CD4-positive, alpha-beta memory T cell (primary cell): ENCODE results near the gene LEFTY1. TPM values are rescaled to one million over a fixed set of nuclear protein-coding genes. Genes with fewer than 3 reads are reported as not detected.

Experiments used
- CTCF ChIA-PET: fragments of 350-600 bp; sonication (Branson Sonifier 250); formaldehyde crosslinking; loops from one replicate; lab custom pipeline; 2021; ENCODE audit warnings: inconsistent platforms; ENCODE audit not compliant: partially characterized antibody; lab: Charles Lee
- POLR2A ChIA-PET: fragments of 350-600 bp; sonication (Branson Sonifier 250); formaldehyde crosslinking; loops from one replicate; lab custom pipeline; 2021; ENCODE audit not compliant: partially characterized antibody; lab: Charles Lee
- DNase-seq, 5 donors: peaks; one replicate each; pipeline versions ENCODE4 v3.0.0 to v3.0.0-alpha.2; 2020 to 2022; ENCODE audit warnings: mixed read lengths in 1 of 5
- H3K27ac ChIP-seq: one replicate; pipeline ENCODE4 v1.7.0; 2013; ENCODE audit warnings: low read depth, low read length
- H3K27me3 ChIP-seq: 2 replicates; pipeline ENCODE4 v1.7.0; 2013; ENCODE audit warnings: mild to moderate bottlenecking, low read length, moderate library complexity; ENCODE audit not compliant: insufficient read depth
- H3K36me3 ChIP-seq: 2 replicates; pipeline ENCODE4 v1.7.0; 2013; ENCODE audit warnings: mild to moderate bottlenecking, low read length, moderate library complexity; ENCODE audit not compliant: insufficient read depth
- H3K4me1 ChIP-seq: 2 replicates; pipeline ENCODE4 v1.7.0; 2013; ENCODE audit warnings: mild to moderate bottlenecking, low read length, moderate library complexity; ENCODE audit not compliant: insufficient read depth
- H3K4me3 ChIP-seq, 2 donors: one replicate each; pipeline ENCODE4 v1.7.0; 2013; ENCODE audit warnings: low read length in 2 of 2, mild to moderate bottlenecking in 1 of 2
- H3K9me3 ChIP-seq, 2 donors: one replicate each; pipeline ENCODE4 v1.7.0; 2013; ENCODE audit warnings: low read length in 2 of 2, control low read depth in 1 of 2; ENCODE audit not compliant: control insufficient read depth in 1 of 2
- H3K27ac Mint-ChIP-seq, 7 donors: one replicate each; pipeline ENCODE4 v1.8.0; 2020 to 2021; ENCODE audit warnings: mixed read lengths in 7 of 7, mild to moderate bottlenecking in 6 of 7, inconsistent platforms in 3 of 7, moderate library complexity in 3 of 7
- H3K27me3 Mint-ChIP-seq, 2 donors: one replicate each; pipeline ENCODE4 v1.8.0; 2020 to 2021; ENCODE audit warnings: mixed read lengths in 2 of 2
- H3K36me3 Mint-ChIP-seq, 2 donors: one replicate each; pipeline ENCODE4 v1.8.0; 2020 to 2021; ENCODE audit warnings: mixed read lengths in 2 of 2, inconsistent platforms in 1 of 2, mild to moderate bottlenecking in 1 of 2
- H3K4me1 Mint-ChIP-seq, 4 donors: one replicate each; pipeline ENCODE4 v1.8.0; 2020 to 2021; ENCODE audit warnings: mixed read lengths in 4 of 4, mild to moderate bottlenecking in 1 of 4
- H3K4me3 Mint-ChIP-seq, 8 donors: one replicate each; pipeline ENCODE4 v1.8.0; 2020 to 2021; ENCODE audit warnings: mixed read lengths in 8 of 8, mild to moderate bottlenecking in 7 of 8, moderate library complexity in 6 of 8, inconsistent platforms in 3 of 8
- H3K9me3 Mint-ChIP-seq, 8 donors: one replicate each; pipeline ENCODE4 v1.8.0; 2020 to 2021; ENCODE audit warnings: mixed read lengths in 8 of 8, mild to moderate bottlenecking in 5 of 8, inconsistent platforms in 3 of 8, moderate library complexity in 1 of 8
- intact Hi-C: fragments of 100-400 bp; cut with micrococcal nuclease; formaldehyde crosslinking; loops from one replicate; pipeline ENCODE4 v1.15.1; 2023
- polyA plus RNA-seq, 2 donors: library from polyadenylated mRNA; unstranded; fragments of 300-500 nt; fragmentation: Illumina TruSeq; gene quantifications; one replicate each; pipeline ENCODE4 v1.2.3, GENCODE V29; 2021
- total RNA-seq, 2 experiments: library from RNA; stranded (reverse); gene quantifications; one replicate each; pipeline ENCODE4 v1.2.3, GENCODE V29; 2021

Gene LEFTY1
- total and polyA plus RNA-seq, 4 experiments from 2014 or later: 0.55 to 0.75 TPM; not detected in 2

DNA sequence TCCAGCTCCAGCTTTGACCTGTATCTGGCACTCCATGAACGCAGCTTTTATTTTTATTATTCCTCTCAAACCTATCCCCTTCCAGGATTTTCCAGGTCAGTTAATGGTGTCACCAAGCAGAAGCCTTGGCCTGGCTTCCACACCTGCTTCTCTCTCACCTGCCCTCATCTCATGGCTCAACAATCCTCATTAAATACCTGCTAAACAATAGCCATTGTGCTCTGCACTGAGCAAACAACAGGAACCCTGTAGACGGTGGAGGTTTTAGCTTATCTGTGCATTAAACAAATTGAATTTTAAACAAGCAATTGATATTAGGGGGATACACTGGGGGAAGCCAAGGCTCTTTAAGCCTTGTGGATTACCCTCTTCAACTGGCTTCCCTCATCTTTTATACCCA, 19.8 kb upstream of the LEFTY1 start:
- ChIA-PET CTCF (interaction anchor here (1.2 to 18.0 kb wide), 5 partner anchors 9 to 130 kb away, joined by 3 to 294 read pairs (median 27); partner anchors contain the start of genes SRP9 and TMEM63A), POLR2A (interaction anchor here (1.2 to 22.5 kb wide), 5 partner anchors 11 to 131 kb away, joined by 4 to 730 read pairs (median 49); partner anchors contain the start of genes PYCR2, SRP9 and TMEM63A)
- no peak overlapping the region for H3K27ac ChIP-seq
- no peaks in the 10 kb centered on the region for H3K9me3 ChIP-seq
- Mint-ChIP-seq H3K4me1 (peaks cover 23 to 42% (median 33%) of the 10 kb centered on the region in 4 donors), H3K9me3 (no peaks in the 10 kb centered on the region), H3K27ac (peak overlapping the region in 3 of 7 donors; percentile 42 to 77 (median 55)), H3K4me3 (no peak overlapping the region), H3K36me3 (peaks cover 0 to 3% of the 10 kb centered on the region in 2 donors), H3K27me3 (no peaks in the 10 kb centered on the region)
- intact Hi-C loops: no loop called here
- no peak overlapping the region for H3K4me3 ChIP-seq
- peaks cover 28% of the 10 kb centered on the region for H3K4me1 ChIP-seq
- no peaks in the 10 kb centered on the region for H3K36me3 ChIP-seq
- H3K27me3 ChIP-seq: no peaks in the 10 kb centered on the region
- no peak for DNase-seq

DNA sequence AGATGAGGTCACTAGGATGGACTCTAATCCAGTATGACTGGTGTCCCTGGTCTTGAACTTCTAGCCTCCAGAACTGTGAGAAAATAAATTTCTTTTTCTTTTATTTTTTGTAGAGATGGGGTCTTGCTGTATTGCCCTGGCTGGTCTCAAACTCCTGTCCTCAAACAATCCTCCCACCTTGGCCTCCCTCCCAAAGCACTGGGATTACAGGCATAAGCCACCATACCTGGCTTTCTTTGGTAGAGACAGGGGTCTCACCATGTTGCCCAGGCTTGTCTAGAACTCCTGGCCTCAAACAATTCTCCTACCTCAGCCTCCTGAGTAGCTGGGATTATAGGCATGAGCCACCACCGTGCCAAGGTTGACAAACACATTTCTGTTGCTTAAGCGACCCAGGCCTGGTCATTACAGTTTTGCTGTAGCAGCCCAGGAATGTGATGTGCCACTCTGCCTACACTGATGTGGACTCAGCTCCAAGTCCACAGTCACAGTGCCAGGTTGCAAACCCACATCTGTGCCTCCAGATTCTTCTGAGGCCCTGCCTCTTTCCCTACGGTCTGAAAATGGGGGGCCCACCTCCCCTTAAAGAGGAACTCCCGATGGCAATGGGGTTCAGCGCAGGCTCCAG, 19.2 kb upstream of the LEFTY1 start:
- ChIA-PET CTCF (interaction anchor here (1.2 to 18.0 kb wide), 4 partner anchors 10 to 38 kb away, joined by 3 to 294 read pairs (median 24); partner anchors contain the start of gene TMEM63A), POLR2A (interaction anchor here (1.2 to 22.5 kb wide), 5 partner anchors 10 to 130 kb away, joined by 4 to 730 read pairs (median 49); partner anchors contain the start of genes PYCR2, SRP9 and TMEM63A)
- intact Hi-C loops: no loop called here
- no peak overlapping the region for H3K4me3 Mint-ChIP-seq
- no peak for DNase-seq
- no peak overlapping the region for H3K4me3 ChIP-seq
- H3K27me3 Mint-ChIP-seq: no peaks in the 10 kb centered on the region
- no peaks in the 10 kb centered on the region for H3K27me3 ChIP-seq
- H3K36me3 ChIP-seq: no peaks in the 10 kb centered on the region
- H3K36me3 Mint-ChIP-seq: peaks cover 0 to 3% of the 10 kb centered on the region in 2 donors
- H3K4me1 Mint-ChIP-seq: peaks cover 25 to 42% (median 34%) of the 10 kb centered on the region in 4 donors
- H3K27ac ChIP-seq: no peak overlapping the region
- peaks cover 0 to 2% (median 0%) of the 10 kb centered on the region in 8 donors for H3K9me3 Mint-ChIP-seq
- no peaks in the 10 kb centered on the region for H3K9me3 ChIP-seq
- H3K27ac Mint-ChIP-seq: peak overlapping the region in 3 of 7 donors; percentile 41 to 77 (median 67)
- H3K4me1 ChIP-seq: peaks cover 28% of the 10 kb centered on the region

DNA sequence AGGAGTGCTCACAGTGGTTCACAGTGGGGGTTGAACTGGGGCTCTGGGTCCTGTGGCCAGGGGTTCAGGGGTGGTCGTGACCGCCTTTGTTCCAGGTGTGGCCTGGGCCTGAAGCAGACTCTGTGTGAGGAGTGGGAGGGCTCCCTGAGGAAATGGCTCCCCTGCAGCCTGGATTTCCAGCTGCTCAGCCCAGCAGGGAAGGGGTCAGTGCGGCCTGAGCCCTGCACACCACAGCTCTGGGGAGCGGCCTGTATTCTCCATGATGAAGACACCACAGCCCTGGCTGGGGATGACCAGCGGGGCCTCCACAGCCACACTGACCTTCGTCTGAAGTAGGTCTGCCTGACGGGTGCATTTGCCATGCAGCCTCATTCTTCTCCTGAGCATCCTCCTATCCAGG, 18.4 kb upstream of the LEFTY1 start:
- ChIA-PET POLR2A (interaction anchor here (2.6 to 22.5 kb wide), 3 partner anchors 9 to 63 kb away, joined by 8 to 730 read pairs (median 85); partner anchors contain the start of gene TMEM63A), CTCF (interaction anchor here (5.5 to 18.0 kb wide), 2 partner anchors 9 to 26 kb away, joined by 43 to 294 read pairs; partner anchors contain the start of gene TMEM63A)
- DNase-seq: no peak
- H3K27ac Mint-ChIP-seq: peak overlapping the region in 2 of 7 donors; percentile 45 to 67
- no peak overlapping the region for H3K4me3 Mint-ChIP-seq
- peaks cover 0 to 2% (median 0%) of the 10 kb centered on the region in 8 donors for H3K9me3 Mint-ChIP-seq
- no peaks in the 10 kb centered on the region for H3K36me3 ChIP-seq
- peaks cover 29 to 37% (median 34%) of the 10 kb centered on the region in 4 donors for H3K4me1 Mint-ChIP-seq
- intact Hi-C loops: no loop called here
- no peak overlapping the region for H3K27ac ChIP-seq
- no peak overlapping the region for H3K4me3 ChIP-seq
- no peaks in the 10 kb centered on the region for H3K36me3 Mint-ChIP-seq
- H3K27me3 ChIP-seq: no peaks in the 10 kb centered on the region
- H3K9me3 ChIP-seq: no peaks in the 10 kb centered on the region
- H3K27me3 Mint-ChIP-seq: no peaks in the 10 kb centered on the region
- H3K4me1 ChIP-seq: peaks cover 28% of the 10 kb centered on the region

DNA sequence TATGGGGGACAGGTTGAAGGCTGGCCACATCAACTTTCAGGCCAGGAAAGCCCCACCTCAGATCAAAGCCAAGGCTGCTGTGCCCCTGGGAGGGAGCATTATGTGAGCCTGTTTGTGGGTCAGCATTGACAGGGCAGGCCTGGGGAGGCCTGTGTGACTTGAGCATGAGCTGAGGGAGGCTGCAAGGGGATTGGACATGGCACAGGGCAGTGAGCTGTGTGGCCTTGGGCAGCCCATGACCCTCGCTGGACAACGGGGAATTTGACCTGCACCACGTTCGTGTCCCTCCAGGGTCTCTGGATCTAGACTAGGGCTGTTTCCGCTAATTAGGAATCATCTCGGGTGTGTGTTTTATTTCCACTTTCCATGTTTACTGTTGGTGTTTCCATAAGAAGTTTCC, 17.5 kb upstream of the LEFTY1 start:
- ChIA-PET CTCF (interaction anchor here (0.6 to 18.0 kb wide), 2 partner anchors 25 to 104 kb away, joined by 4 to 294 read pairs; partner anchors contain the start of gene TMEM63A), POLR2A (interaction anchor here (2.0 to 22.5 kb wide), 3 partner anchors 9 to 128 kb away, joined by 9 to 730 read pairs (median 85); partner anchors contain the start of genes SRP9 and TMEM63A)
- Mint-ChIP-seq H3K9me3 (peaks cover 0 to 2% (median 0%) of the 10 kb centered on the region in 8 donors), H3K4me3 (no peak overlapping the region), H3K4me1 (peaks cover 26 to 32% (median 31%) of the 10 kb centered on the region in 4 donors), H3K27ac (peak overlapping the region in 3 of 7 donors; percentile 45 to 81 (median 46)), H3K27me3 (no peaks in the 10 kb centered on the region), H3K36me3 (no peaks in the 10 kb centered on the region)
- no peaks in the 10 kb centered on the region for H3K36me3 ChIP-seq
- no peaks in the 10 kb centered on the region for H3K9me3 ChIP-seq
- H3K4me3 ChIP-seq: no peak overlapping the region
- peaks cover 24% of the 10 kb centered on the region for H3K4me1 ChIP-seq
- no peaks in the 10 kb centered on the region for H3K27me3 ChIP-seq
- DNase-seq: no peak
- intact Hi-C loops: no loop called here
- no peak overlapping the region for H3K27ac ChIP-seq

DNA sequence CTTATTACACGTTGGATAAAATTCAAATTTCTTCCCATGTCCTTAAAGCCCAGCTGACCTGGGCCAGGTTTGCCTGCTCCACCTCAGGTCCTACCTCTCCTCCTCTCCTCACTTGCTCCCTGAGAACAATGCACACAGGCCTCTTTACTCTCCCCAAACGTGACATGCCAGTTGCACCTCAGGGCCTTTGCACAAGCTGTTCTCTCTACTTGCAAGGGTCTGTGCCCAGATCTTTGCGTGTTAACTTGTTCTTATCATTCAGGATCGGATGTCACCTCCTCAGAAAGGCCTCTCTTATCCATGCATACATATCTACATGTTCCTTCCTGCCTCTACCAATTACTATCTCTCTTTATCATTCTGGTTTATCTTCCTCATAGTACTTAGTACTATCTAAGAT, 14.7 kb upstream of the LEFTY1 start:
- Mint-ChIP-seq H3K9me3 (peaks cover 0 to 2% (median 0%) of the 10 kb centered on the region in 8 donors), H3K4me1 (peaks cover 24 to 33% (median 28%) of the 10 kb centered on the region in 4 donors), H3K27ac (peak overlapping the region in 6 of 7 donors; percentile 8 to 50 (median 22)), H3K27me3 (no peaks in the 10 kb centered on the region), H3K36me3 (no peaks in the 10 kb centered on the region), H3K4me3 (no peak overlapping the region)
- no peaks in the 10 kb centered on the region for H3K36me3 ChIP-seq
- H3K4me1 ChIP-seq: peaks cover 17% of the 10 kb centered on the region
- H3K9me3 ChIP-seq: no peaks in the 10 kb centered on the region
- ChIA-PET POLR2A (interaction anchor here (1.0 to 22.5 kb wide), 2 partner anchors 25 to 96 kb away, joined by 3 to 730 read pairs; partner anchors contain the start of genes SDE2 and TMEM63A), CTCF (interaction anchor here (1.3 to 18.0 kb wide), 2 partner anchors 22 to 126 kb away, joined by 6 to 294 read pairs; partner anchors contain the start of genes SRP9 and TMEM63A)
- no peaks in the 10 kb centered on the region for H3K27me3 ChIP-seq
- intact Hi-C loops: no loop called here
- no peak overlapping the region for H3K4me3 ChIP-seq
- DNase-seq: no peak
- H3K27ac ChIP-seq: no peak overlapping the region

DNA sequence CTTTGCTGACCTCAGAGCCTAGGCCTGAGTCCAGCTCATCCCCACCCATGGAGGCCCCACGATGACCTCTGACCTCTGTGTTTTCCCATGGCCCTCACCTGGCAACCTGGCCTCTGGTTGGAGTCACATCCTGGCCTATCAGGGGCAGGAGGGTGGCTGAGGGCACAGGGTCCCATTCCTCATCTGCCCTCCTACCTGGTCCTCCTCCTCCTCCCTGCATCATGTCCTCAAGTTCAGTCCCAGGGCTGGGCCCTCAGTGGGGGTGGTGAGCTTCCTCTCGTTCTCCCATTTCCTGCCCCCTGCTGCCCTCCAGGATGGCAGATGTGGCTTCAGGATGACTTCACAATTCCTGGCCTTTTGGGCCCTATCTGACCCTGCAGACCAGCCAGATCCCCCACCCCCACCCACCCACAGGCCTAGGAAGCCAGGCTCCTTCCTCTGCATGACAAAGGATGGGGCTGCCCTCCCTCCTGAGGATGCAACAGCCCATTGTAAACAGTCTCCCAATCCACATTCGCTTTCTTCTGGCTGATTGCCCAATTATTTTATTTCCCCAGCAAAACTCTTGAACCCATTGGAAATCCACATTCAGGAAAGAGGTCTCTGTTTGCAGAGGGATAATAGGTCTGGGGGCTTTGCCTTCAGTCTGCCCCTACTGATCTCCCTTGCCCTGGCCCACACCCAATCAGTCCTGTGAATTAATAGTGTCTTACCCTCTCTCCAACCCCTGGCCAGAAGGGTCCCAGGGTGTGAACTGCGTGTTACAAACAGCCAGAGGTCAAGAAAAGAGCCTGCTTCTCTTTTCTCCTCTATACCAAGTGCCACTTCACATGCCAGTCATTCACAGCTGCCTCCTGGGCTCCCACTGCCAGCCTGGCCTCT, 10.3 kb upstream of the LEFTY1 start:
- H3K27ac Mint-ChIP-seq: peak overlapping the region; percentile 76 to 98 (median 94)
- ChIA-PET CTCF (interaction anchor here (1.3 to 18.0 kb wide), 3 partner anchors 10 to 122 kb away, joined by 4 to 294 read pairs (median 43); partner anchors contain the start of genes SRP9 and TMEM63A), POLR2A (interaction anchor here (0.9 to 22.5 kb wide), 10 partner anchors 9 to 472 kb away, joined by 3 to 730 read pairs (median 22); partner anchors contain the start of genes H3-3A, LBR, LEFTY1 and PYCR2)
- no peaks in the 10 kb centered on the region for H3K36me3 Mint-ChIP-seq
- Histone ChIP-seq H3K27ac (peak overlapping the region; percentile 72), H3K9me3 (no peaks in the 10 kb centered on the region), H3K36me3 (no peaks in the 10 kb centered on the region), H3K4me1 (peaks cover 45% of the 10 kb centered on the region), H3K4me3 (no peak overlapping the region), H3K27me3 (no peaks in the 10 kb centered on the region)
- H3K27me3 Mint-ChIP-seq: no peaks in the 10 kb centered on the region
- peak overlapping the region in 4 of 8 donors; percentile 11 to 76 (median 45) for H3K4me3 Mint-ChIP-seq
- intact Hi-C loops: no loop called here
- DNase-seq: no peak
- peaks cover 0 to 2% (median 0%) of the 10 kb centered on the region in 8 donors for H3K9me3 Mint-ChIP-seq
- peaks cover 38 to 58% (median 49%) of the 10 kb centered on the region in 4 donors for H3K4me1 Mint-ChIP-seq
